ENCODE measurements around the gene EIF2D. TPM values are rescaled to one million over a fixed set of nuclear protein-coding genes. Genes with fewer than 3 reads are reported as not detected.
A peak's percentile ranks its signal among the peaks of the same experiment; 100 is the strongest.
"Not testable (repeated sequence)": the region's sequence is repeated elsewhere in the genome, so short reads cannot be mapped to it uniquely, and the experiment has no call there.

The EIF2D gene
- total RNA-seq, 2 donors from 2014 or later: 40.5 to 41.1 TPM

GRCh38 chr1:206643118-206643698 lies 30.9 kb upstream of the EIF2D start:
- no peak for ATAC-seq (ENCODE audit: insufficient number of reproducible peaks, low FRiP score, low read depth)

GRCh38 chr1:206642074-206642473 lies 29.8 kb upstream of the EIF2D start:
- not testable (repeated sequence) for ATAC-seq (ENCODE audit: insufficient number of reproducible peaks, low FRiP score, low read depth); DNase-seq (ENCODE audit: low spot score); H3K27me3 ChIP-seq (replicated peaks; ENCODE audit: insufficient read depth); H3K27ac ChIP-seq; H3K36me3 ChIP-seq; H3K9me3 ChIP-seq; H3K4me3 ChIP-seq; H3K4me1 ChIP-seq (ENCODE audit: control insufficient read depth in 1 of 2, low read depth in 2 of 2)

More at GRCh38 chr1:206643118-206643698, 30.9 kb upstream of the EIF2D start:
- no peaks in the 10 kb centered on the region for H3K9me3 ChIP-seq
- no peak overlapping the region for H3K27ac ChIP-seq
- no peaks in the 10 kb centered on the region for H3K36me3 ChIP-seq
- no peaks in the 10 kb centered on the region for H3K27me3 ChIP-seq (replicated peaks; ENCODE audit: insufficient read depth)
- H3K4me3 ChIP-seq: no peak overlapping the region
- TF ChIP-seq CTCF (IDR thresholded peaks at IDR 0.05): no peak
- no peak for DNase-seq (ENCODE audit: low spot score)
- no peaks in the 10 kb centered on the region for H3K4me1 ChIP-seq (ENCODE audit: control insufficient read depth in 1 of 2, low read depth in 2 of 2)

- Histone ChIP-seq H3K27me3 (replicated peaks; ENCODE audit: insufficient read depth) (no peaks in the 10 kb centered on the region), H3K4me3 (no peak overlapping the region), H3K36me3 (no peaks in the 10 kb centered on the region), H3K4me1 (ENCODE audit: control insufficient read depth in 1 of 2, low read depth in 2 of 2) (peaks cover 20 to 26% of the 10 kb centered on the region in 2 donors), H3K9me3 (no peaks in the 10 kb centered on the region), H3K27ac (no peak overlapping the region)
- no peak for ATAC-seq (ENCODE audit: insufficient number of reproducible peaks, low FRiP score, low read depth)
- no peak for DNase-seq (ENCODE audit: low spot score)
- no peak for TF ChIP-seq CTCF (IDR thresholded peaks at IDR 0.05)
Measured at GRCh38 chr1:206637605-206638004, 25.3 kb upstream of the EIF2D start.

GRCh38 chr1:206636671-206637070 lies 24.4 kb upstream of the EIF2D start:
- H3K27ac ChIP-seq: peak overlapping the region in 1 of 2 donors; percentile 39
- H3K4me3 ChIP-seq: peak overlapping the region; percentile 88
- no peak for TF ChIP-seq CTCF (IDR thresholded peaks at IDR 0.05)
- ATAC-seq (ENCODE audit: insufficient number of reproducible peaks, low FRiP score, low read depth) (no peak), DNase-seq (ENCODE audit: low spot score) (no peak)
- no peaks in the 10 kb centered on the region for H3K27me3 ChIP-seq (replicated peaks; ENCODE audit: insufficient read depth)
- H3K36me3 ChIP-seq: no peaks in the 10 kb centered on the region
- peaks cover 20 to 26% of the 10 kb centered on the region in 2 donors for H3K4me1 ChIP-seq (ENCODE audit: control insufficient read depth in 1 of 2, low read depth in 2 of 2)
- no peaks in the 10 kb centered on the region for H3K9me3 ChIP-seq

GRCh38 chr1:206635978-206636345 lies 23.7 kb upstream of the EIF2D start:
- Histone ChIP-seq H3K36me3 (no peaks in the 10 kb centered on the region), H3K4me1 (ENCODE audit: control insufficient read depth in 1 of 2, low read depth in 2 of 2) (peaks cover 20 to 26% of the 10 kb centered on the region in 2 donors), H3K4me3 (peak overlapping the region; percentile 88), H3K27ac (peak overlapping the region; percentile 16 to 61), H3K27me3 (replicated peaks; ENCODE audit: insufficient read depth) (no peaks in the 10 kb centered on the region), H3K9me3 (no peaks in the 10 kb centered on the region)
- TF ChIP-seq CTCF (IDR thresholded peaks at IDR 0.05): no peak
- DNase-seq (ENCODE audit: low spot score) (no peak), ATAC-seq (ENCODE audit: insufficient number of reproducible peaks, low FRiP score, low read depth) (no peak)

Measured in thoracic aorta (tissue), 2 donors.